GM12892 (cell line): Measurements from ENCODE around the gene SLC15A1. TPM values are rescaled to one million over a fixed set of nuclear protein-coding genes. Genes with fewer than 3 reads are reported as not detected.

Source experiments
- DNase-seq: peaks from one replicate; pipeline ENCODE4 v3.0.0; 2011; ENCODE audit not compliant: insufficient read length
- FAIRE-seq: peaks from 2 replicates; lab custom pipeline; 2011; peaks lifted over from hg19 to GRCh38; lab: Jason Lieb, UNC
- POLR2A ChIP-seq: IDR thresholded peaks from 2 replicates; pipeline ENCODE4 v1.6.1; 2011; ENCODE audit warnings: low read depth, low read length, control low read depth
- POLR2AphosphoS5 ChIP-seq: IDR thresholded peaks from 2 replicates; pipeline ENCODE4 v1.6.1; 2011; ENCODE audit warnings: low read depth, low read length, control low read depth
- TAF1 ChIP-seq: IDR thresholded peaks from 2 replicates; pipeline ENCODE4 v1.6.1; 2011; ENCODE audit warnings: low read depth, mild to moderate bottlenecking, control low read depth, low read length, borderline replicate concordance
- polyA plus RNA-seq: library from polyadenylated mRNA; unstranded; fragments of >200 nt; gene quantifications from one replicate; pipeline ENCODE4 v1.2.1, GENCODE V29; 2012; ENCODE audit warnings: missing spikeins, inconsistent platforms; ENCODE audit not compliant: missing spikeins

Gene SLC15A1
- polyA plus RNA-seq: not detected

- TF ChIP-seq TAF1 (no peak), POLR2AphosphoS5 (no peak), POLR2A (no peak)
- FAIRE-seq (no peak), DNase-seq (no peak)
These were observed at the start of gene SLC15A1 for GRCh38 chr13:98752467-98753290. TSS of gene SLC15A1 (minus strand) at chr13:98752672. CDS start at chr13:98752598, 74 bp downstream.

GRCh38 chr13:98801626-98802418, 49.4 kb upstream of the SLC15A1 start:
- FAIRE-seq: no peak
- TF ChIP-seq POLR2A: no peak
- TF ChIP-seq POLR2AphosphoS5: no peak
- TF ChIP-seq TAF1: no peak
- DNase-seq: no peak

DNA sequence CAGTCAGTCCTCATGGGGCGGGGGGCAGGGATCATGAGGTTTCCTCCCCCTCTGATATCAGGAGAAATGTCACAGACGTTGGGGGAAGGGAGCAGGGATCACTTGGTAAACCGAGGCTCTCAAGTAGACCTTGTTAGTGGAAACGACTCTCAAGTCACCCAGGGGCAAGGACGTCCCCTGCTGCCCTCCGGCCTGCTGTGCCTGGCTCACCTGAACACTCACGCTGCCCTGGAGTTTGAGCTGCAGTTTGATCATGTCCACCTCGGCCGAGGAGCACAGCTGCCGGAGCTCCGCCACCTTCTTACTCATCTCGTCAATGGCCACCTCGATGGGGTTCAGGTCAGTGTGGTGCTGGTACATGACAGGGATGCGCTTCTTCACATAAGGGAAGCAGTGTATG, 47.6 kb upstream of the SLC15A1 start:
- no peak for TF ChIP-seq POLR2A
- TF ChIP-seq POLR2AphosphoS5: no peak
- TF ChIP-seq TAF1: no peak
- FAIRE-seq (no peak), DNase-seq (no peak)

DNA sequence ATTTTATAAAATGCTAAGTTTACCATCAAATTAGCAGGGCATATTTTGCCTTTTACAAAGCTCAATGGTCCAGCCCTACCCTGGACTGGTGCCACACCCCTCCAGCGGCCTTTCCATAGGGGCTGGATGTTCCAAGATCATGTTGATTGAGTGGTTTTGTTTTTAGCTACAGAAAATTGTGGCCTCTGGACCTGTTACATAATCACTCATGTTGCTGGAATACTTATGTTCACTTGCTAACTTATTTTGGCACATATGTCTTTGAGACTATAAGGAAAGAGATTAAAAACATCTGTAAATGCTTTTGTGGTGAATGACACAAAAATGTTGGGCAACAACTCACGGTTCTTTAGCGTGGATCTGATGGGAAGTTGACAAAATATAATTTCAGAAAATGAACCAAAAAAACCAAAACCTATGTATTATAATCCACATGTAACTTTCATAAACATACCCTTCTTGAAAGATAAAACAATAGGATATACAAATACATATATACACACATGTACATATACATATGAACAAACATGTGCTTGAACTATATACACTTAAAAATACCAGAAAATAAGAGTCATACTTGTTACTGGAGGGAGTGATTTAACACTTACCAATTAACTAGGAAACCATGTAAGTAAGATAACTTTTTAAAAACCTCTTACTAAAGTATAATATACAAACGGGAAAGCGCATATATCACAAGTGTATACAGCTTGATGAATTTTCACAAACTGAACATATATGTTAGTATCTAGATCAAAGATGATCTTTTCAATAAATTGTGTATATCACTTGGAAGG, 46.6 kb upstream of the SLC15A1 start:
- no peak for TF ChIP-seq TAF1
- TF ChIP-seq POLR2AphosphoS5: no peak
- TF ChIP-seq POLR2A: no peak
- FAIRE-seq (no peak), DNase-seq (no peak)

DNA sequence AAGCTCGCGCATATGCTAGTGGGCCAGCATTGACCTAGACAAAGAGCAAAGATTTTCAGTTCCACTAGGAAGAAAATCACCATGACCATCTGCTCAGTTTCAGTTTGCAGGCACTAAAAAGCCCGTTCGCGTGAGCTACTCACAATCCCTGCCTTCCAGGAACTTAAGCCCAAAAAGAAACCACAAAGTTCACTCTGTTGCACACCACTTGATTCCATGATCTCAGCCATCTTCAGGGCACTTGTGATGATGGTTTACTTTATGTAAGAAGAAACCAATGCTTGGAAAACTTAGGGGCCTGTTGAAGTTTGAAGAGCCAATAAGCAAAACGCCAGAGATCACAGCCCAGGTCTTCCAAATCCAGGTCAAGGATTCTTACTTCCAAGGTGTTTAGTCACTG, 45.0 kb upstream of the SLC15A1 start:
- DNase-seq: no peak
- TF ChIP-seq POLR2A (no peak), TAF1 (no peak), POLR2AphosphoS5 (no peak)
- FAIRE-seq: no peak

GRCh38 chr13:98796798-98797197, 44.3 kb upstream of the SLC15A1 start:
- DNase-seq (no peak), FAIRE-seq (no peak)
- TF ChIP-seq TAF1 (no peak), POLR2AphosphoS5 (no peak), POLR2A (no peak)

DNA sequence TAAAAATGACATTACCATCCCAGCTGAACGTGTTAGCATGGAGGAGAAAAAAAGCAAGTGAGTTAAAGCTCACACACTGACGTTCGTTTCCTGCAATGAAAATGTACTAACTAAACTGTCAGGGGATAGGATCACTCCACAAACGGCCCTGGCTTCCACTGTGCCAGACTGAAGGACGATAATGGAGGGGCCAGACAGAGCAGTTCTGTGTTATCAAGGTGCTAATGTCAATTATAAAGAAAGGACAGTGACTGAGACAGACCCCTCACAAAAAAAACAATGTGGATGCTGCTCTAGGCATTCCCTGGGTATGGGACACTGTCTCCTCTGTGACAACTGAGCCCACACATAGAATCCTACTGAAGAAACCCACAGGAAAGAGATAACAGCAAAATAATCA, 43.7 kb upstream of the SLC15A1 start:
- no peak for FAIRE-seq
- no peak for TF ChIP-seq POLR2A
- TF ChIP-seq TAF1: no peak
- TF ChIP-seq POLR2AphosphoS5: no peak

DNA sequence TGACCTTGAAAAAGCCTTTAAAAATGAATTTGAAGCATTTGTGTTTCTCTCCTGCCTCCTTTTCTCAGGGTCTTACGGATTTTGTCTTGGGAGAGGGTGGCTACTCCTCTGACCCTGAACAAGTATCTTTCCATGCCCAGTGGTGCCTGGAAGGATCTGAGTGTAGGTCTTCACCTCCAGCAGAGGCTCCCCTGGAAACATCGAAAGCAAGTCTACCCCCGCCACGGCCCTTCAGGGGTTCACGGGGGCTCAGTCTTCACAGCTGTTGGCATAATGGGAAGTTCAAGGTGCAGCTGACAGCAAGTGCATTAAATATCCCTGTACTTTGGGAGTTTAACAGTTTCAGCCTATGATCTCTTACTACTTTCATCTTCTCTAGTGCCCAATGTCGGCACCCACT, 42.7 kb upstream of the SLC15A1 start:
- FAIRE-seq: no peak
- DNase-seq: no peak
- TF ChIP-seq TAF1 (no peak), POLR2A (no peak), POLR2AphosphoS5 (no peak)

More for the DNA sequence above, 43.7 kb upstream of the SLC15A1 start:
- no peak for DNase-seq

DNA sequence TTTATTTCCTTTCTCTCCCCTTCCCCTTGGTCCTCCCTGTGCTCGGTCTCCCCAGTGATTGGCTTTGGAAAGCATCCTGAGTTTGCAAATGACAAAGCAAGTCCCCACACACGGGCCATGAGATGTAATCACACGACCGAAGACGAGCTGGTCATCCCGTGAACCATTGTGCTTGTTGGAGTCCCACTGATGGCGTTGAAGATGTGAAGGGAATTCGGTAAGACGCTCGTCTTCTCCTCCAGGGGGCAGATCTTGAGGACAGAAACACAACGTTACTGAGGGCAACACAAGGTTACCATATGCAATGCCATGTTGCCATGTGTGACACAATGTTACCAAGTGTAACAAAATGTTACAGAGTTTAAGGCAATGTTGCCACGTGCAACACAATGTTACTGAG, 42.0 kb upstream of the SLC15A1 start:
- TF ChIP-seq TAF1 (no peak), POLR2A (no peak), POLR2AphosphoS5 (no peak)
- FAIRE-seq (no peak), DNase-seq (no peak)

DNA sequence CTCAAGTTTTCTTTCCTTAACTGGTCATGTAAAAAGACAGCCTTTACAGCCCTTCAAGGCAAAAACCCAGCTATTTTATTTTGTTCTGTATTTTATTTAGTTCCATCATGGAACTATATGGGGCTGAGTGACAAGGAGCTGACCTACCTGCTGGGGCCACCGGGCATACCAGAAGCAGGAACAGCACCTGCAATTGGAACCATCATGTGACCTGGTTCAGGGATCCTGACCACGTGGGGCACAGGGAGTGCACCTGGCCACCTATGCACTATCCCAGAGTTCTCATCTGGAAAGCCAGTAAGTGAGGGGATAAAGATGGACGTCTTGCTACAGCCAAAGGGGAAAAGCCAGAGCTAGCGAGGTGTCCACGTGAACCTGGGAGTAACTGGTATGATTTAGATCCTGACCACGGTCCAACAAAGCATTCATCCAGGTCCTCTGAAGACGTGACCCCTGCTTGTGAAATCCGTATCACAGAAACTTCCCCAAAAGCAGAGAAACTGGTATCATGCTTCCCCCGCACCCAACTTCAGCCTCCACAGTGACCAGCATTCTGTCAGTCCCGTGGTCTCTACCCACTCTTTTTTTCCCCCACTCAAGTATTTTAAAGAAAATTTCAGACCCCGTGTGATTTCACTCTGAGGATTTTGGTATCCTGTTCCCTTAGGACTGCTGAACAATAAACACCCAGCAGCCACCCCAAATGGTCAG, 40.5 kb upstream of the SLC15A1 start:
- DNase-seq (no peak), FAIRE-seq (no peak)
- TF ChIP-seq POLR2A: no peak
- no peak for TF ChIP-seq POLR2AphosphoS5
- TF ChIP-seq TAF1: no peak

GRCh38 chr13:98792321-98792720, 39.8 kb upstream of the SLC15A1 start:
- no peak for TF ChIP-seq POLR2A
- no peak for TF ChIP-seq TAF1
- FAIRE-seq (no peak), DNase-seq (no peak)
